ENCODE results near the gene FLYWCH1.

The FLYWCH1 gene

GRCh38 chr16:2996298-2996697 is 84.6 kb downstream of the FLYWCH1 start:
- TF ChIP-seq TOX (CRISPR knock-in tag; IDR thresholded peaks at IDR 0.05; ENCODE audit: borderline replicate concordance) (no peak), PPARA (CRISPR knock-in tag; IDR thresholded peaks at IDR 0.05; ENCODE audit: borderline replicate concordance) (no peak), ZNF565 (CRISPR knock-in tag; conservative IDR thresholded peaks at IDR 0.05; ENCODE audit: low read depth) (no peak), POU6F1 (CRISPR knock-in tag; IDR thresholded peaks at IDR 0.05; ENCODE audit: borderline replicate concordance, low read depth) (no peak), ZC3H10 (CRISPR knock-in tag; IDR thresholded peaks at IDR 0.05) (no peak), ZNF8 (CRISPR knock-in tag; IDR thresholded peaks at IDR 0.05) (no peak), GLIS3 (CRISPR knock-in tag; IDR thresholded peaks at IDR 0.05) (no peak)
- no peak for ATAC-seq

- TF ChIP-seq PPARA (CRISPR knock-in tag; IDR thresholded peaks at IDR 0.05; ENCODE audit: borderline replicate concordance): no peak
- no peak for TF ChIP-seq ZNF8 (CRISPR knock-in tag; IDR thresholded peaks at IDR 0.05)
- TF ChIP-seq ZNF565 (CRISPR knock-in tag; conservative IDR thresholded peaks at IDR 0.05; ENCODE audit: low read depth): no peak
- no peak for TF ChIP-seq ARNTL (CRISPR knock-in tag; IDR thresholded peaks at IDR 0.05; ENCODE audit: borderline replicate concordance, low read depth)
- no peak for TF ChIP-seq CSRNP3 (CRISPR knock-in tag; IDR thresholded peaks at IDR 0.05)
- ATAC-seq: no peak
Observed at GRCh38 chr16:2999929-3000328, 88.2 kb downstream of the FLYWCH1 start.

GRCh38 chr16:3000540-3000939 is 88.8 kb downstream of the FLYWCH1 start:
- TF ChIP-seq GLIS3 (CRISPR knock-in tag; IDR thresholded peaks at IDR 0.05) (no peak), CREB5 (CRISPR knock-in tag; IDR thresholded peaks at IDR 0.05; ENCODE audit: low read depth) (no peak), SNAI2 (CRISPR knock-in tag; IDR thresholded peaks at IDR 0.05) (no peak), RARB (CRISPR knock-in tag; IDR thresholded peaks at IDR 0.05) (no peak), ZFP30 (CRISPR knock-in tag; IDR thresholded peaks at IDR 0.05) (no peak), ZNF8 (CRISPR knock-in tag; IDR thresholded peaks at IDR 0.05) (no peak), ZNF70 (CRISPR knock-in tag; IDR thresholded peaks at IDR 0.05) (no peak), TCF4 (CRISPR knock-in tag; IDR thresholded peaks at IDR 0.05; ENCODE audit: borderline replicate concordance) (no peak), OSR1 (CRISPR knock-in tag; IDR thresholded peaks at IDR 0.05) (no peak), ARNTL (CRISPR knock-in tag; IDR thresholded peaks at IDR 0.05; ENCODE audit: borderline replicate concordance, low read depth) (no peak)
- no peak for ATAC-seq
